ENCODE data around the gene PARD3B. TPM values are rescaled to one million over a fixed set of nuclear protein-coding genes. Genes with fewer than 3 reads are reported as not detected.
A peak's percentile ranks its signal among the peaks of the same experiment; 100 is the strongest.

PARD3B gene
- total and polyA plus RNA-seq, 2 experiments from 2014 or later, result 4.3 to 8.5 TPM

GRCh38 chr2:204541637-204542036 lies 3.6 kb upstream of the PARD3B start:
- H3K4me3 ChIP-seq, result no peak overlapping the region
- H3K27ac ChIP-seq, result no peak overlapping the region
- DNase-seq (ENCODE audit: low read depth in 1 of 2, low spot score in 1 of 2), result no peak
- H3K36me3 ChIP-seq, result no peaks in the 10 kb centered on the region
- peaks cover 27% of the 10 kb centered on the region for H3K27me3 ChIP-seq
- peaks cover 4% of the 10 kb centered on the region for H3K4me1 ChIP-seq (ENCODE audit: low read depth)
- no peaks in the 10 kb centered on the region for H3K9me3 ChIP-seq (ENCODE audit: low read depth)
- TF ChIP-seq, protein P1, sequence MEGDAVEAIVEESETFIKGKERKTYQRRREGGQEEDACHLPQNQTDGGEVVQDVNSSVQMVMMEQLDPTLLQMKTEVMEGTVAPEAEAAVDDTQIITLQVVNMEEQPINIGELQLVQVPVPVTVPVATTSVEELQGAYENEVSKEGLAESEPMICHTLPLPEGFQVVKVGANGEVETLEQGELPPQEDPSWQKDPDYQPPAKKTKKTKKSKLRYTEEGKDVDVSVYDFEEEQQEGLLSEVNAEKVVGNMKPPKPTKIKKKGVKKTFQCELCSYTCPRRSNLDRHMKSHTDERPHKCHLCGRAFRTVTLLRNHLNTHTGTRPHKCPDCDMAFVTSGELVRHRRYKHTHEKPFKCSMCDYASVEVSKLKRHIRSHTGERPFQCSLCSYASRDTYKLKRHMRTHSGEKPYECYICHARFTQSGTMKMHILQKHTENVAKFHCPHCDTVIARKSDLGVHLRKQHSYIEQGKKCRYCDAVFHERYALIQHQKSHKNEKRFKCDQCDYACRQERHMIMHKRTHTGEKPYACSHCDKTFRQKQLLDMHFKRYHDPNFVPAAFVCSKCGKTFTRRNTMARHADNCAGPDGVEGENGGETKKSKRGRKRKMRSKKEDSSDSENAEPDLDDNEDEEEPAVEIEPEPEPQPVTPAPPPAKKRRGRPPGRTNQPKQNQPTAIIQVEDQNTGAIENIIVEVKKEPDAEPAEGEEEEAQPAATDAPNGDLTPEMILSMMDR (IDR thresholded peaks at IDR 0.05; ENCODE audit: low read depth, low read length), result no peak

DNA sequence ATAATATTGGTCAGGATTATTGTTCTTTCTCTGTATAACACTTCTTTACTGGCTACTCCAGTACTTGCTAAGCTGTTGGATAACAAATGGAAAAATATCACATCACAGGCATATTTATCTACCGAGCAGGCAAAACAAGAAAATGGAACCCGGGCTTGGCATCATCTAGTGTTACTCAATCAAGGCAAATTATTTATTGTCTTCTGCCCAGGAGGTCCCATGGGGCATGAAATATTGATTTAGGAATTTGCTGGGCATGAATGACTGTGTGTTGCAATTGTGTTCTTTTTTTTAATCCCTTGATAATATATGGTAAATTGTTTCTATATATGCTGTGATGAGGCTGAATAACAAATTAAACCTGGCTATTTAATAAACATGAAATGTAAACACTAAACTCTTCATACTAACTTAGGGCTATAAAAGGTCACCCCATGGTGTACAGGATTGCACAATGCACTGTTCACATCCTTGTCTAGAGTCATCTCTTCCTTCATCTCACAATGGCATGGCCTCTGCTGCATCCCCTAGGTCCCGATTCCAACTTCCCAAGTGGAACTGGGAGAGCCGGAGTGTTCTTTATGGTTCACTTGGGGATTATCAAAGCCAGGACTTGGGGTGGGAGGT lies 2.2 kb upstream of the PARD3B start:
- DNase-seq (ENCODE audit: low read depth in 1 of 2, low spot score in 1 of 2), result no peak
- Histone ChIP-seq H3K27ac (no peak overlapping the region), H3K27me3 (peaks cover 37% of the 10 kb centered on the region), H3K36me3 (no peaks in the 10 kb centered on the region), H3K4me1 (ENCODE audit: low read depth) (peaks cover 4% of the 10 kb centered on the region), H3K9me3 (ENCODE audit: low read depth) (no peaks in the 10 kb centered on the region), H3K4me3 (no peak overlapping the region)
- TF ChIP-seq, protein P1 (IDR thresholded peaks at IDR 0.05; ENCODE audit: low read depth, low read length), result no peak

- DNase-seq (ENCODE audit: low read depth in 1 of 2, low spot score in 1 of 2), result no peak
- H3K27me3 ChIP-seq, result peaks cover 37% of the 10 kb centered on the region
- no peaks in the 10 kb centered on the region for H3K36me3 ChIP-seq
- H3K27ac ChIP-seq, result peak overlapping the region; percentile 54
- H3K4me1 ChIP-seq (ENCODE audit: low read depth), result peaks cover 4% of the 10 kb centered on the region
- TF ChIP-seq, protein P1 (IDR thresholded peaks at IDR 0.05; ENCODE audit: low read depth, low read length), result no peak
- peak overlapping the region; percentile 80 for H3K4me3 ChIP-seq
- no peaks in the 10 kb centered on the region for H3K9me3 ChIP-seq (ENCODE audit: low read depth)
These were observed 823 bp downstream of the PARD3B start for GRCh38 chr2:204545861-204546735.

DNA sequence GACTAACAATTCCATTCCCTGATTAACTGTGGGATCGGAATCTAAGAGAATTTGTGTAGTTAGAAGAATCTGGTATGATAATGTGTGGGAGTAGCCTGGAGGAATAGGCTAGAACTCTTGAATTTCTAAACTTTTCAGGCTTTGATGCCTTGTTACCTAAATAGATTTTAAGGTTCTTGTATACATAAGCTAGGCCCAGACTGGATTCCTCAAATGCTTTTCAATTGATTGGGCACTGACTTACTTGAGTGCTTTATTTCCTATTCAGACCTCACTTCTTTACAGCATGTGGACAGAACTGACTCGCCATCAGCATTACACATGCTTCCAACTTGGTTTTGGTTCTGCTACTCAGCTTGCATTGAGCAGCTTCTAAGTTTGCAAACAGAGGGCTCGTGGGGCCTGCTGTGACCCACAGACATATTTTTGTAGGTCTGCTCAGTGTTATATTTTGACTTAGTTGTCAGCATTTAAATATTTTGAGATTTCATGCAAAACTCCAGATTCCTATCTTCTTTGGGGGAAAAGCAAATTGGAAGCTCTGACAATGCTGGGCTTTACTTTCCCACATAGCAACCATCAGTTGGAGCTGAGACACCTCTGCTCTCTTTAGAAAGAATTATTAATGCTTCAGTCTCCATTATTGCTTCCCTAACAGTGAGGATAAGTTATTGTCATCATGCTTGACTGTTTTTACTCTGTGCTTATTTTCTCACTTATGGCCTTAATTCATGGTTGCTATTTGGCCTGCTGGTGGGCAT lies 5.7 kb downstream of the PARD3B start:
- DNase-seq (ENCODE audit: low read depth in 1 of 2, low spot score in 1 of 2), result peak in 1 of 2 donors; percentile 15
- Histone ChIP-seq H3K36me3 (no peaks in the 10 kb centered on the region), H3K4me1 (ENCODE audit: low read depth) (peaks cover 4% of the 10 kb centered on the region), H3K9me3 (ENCODE audit: low read depth) (no peaks in the 10 kb centered on the region), H3K27me3 (peaks cover 16% of the 10 kb centered on the region), H3K4me3 (no peak overlapping the region), H3K27ac (no peak overlapping the region)
- TF ChIP-seq, protein P1 (IDR thresholded peaks at IDR 0.05; ENCODE audit: low read depth, low read length), result no peak

DNA sequence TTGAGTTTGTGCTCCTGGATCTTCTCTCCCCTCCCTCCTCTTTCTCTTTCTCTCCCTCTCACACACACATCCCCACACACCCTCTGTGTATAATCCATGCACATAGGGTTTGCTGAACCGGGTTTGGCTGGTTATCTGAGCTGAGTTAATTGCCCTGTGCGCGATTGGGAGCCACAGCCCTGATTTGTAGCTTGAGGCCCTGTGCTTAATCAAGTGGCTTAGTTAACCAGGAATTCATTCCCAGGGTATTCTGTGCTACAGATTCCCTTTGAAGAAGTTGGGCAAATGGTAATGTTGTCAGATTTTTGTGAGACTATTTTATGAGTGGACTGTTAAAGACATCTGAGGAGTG lies 6.2 kb downstream of the PARD3B start:
- no peak for DNase-seq (ENCODE audit: low read depth in 1 of 2, low spot score in 1 of 2)
- Histone ChIP-seq H3K27ac (no peak overlapping the region), H3K9me3 (ENCODE audit: low read depth) (no peaks in the 10 kb centered on the region), H3K36me3 (no peaks in the 10 kb centered on the region), H3K4me1 (ENCODE audit: low read depth) (no peaks in the 10 kb centered on the region), H3K4me3 (no peak overlapping the region), H3K27me3 (peaks cover 11% of the 10 kb centered on the region)
- TF ChIP-seq, protein P1 (IDR thresholded peaks at IDR 0.05; ENCODE audit: low read depth, low read length), result no peak
